Neuronal stem cell (in vitro differentiated cells): Measurements from ENCODE around the gene BTN2A1.

Experiments used
- DNase-seq: peaks from one replicate; pipeline ENCODE4 v3.0.0-alpha.2; 2013; ENCODE audit warnings: low spot score
- H2AFZ ChIP-seq: one replicate; pipeline ENCODE4 v1.6.1; 2013; ENCODE audit warnings: mild to moderate bottlenecking, low read length, inconsistent platforms
- H2AK5ac ChIP-seq: 2 replicates; pipeline ENCODE4 v1.6.1; 2013; ENCODE audit warnings: low read depth, mild to moderate bottlenecking, inconsistent platforms, low read length, moderate library complexity, mixed read lengths
- H2BK120ac ChIP-seq: 2 replicates; pipeline ENCODE4 v1.6.1; 2013; ENCODE audit warnings: low read depth, mild to moderate bottlenecking, inconsistent platforms, low read length, moderate library complexity, mixed read lengths
- H2BK12ac ChIP-seq: one replicate; pipeline ENCODE4 v1.6.1; 2013; ENCODE audit warnings: low read length, inconsistent platforms
- H2BK15ac ChIP-seq: 2 replicates; pipeline ENCODE4 v1.6.1; 2013; ENCODE audit warnings: mild to moderate bottlenecking, low read length, inconsistent platforms, mixed read lengths
- H2BK5ac ChIP-seq: one replicate; pipeline ENCODE4 v1.6.1; 2013; ENCODE audit warnings: inconsistent platforms, mild to moderate bottlenecking, low read length, moderate library complexity
- H3K14ac ChIP-seq: one replicate; pipeline ENCODE4 v1.6.1; 2013; ENCODE audit warnings: low read length, inconsistent platforms
- H3K18ac ChIP-seq: 2 replicates; pipeline ENCODE4 v1.6.1; 2013; ENCODE audit warnings: low read length, inconsistent platforms
- H3K23ac ChIP-seq: 2 replicates; pipeline ENCODE4 v1.6.1; 2013; ENCODE audit warnings: low read depth, mild to moderate bottlenecking, mixed read lengths, low read length, inconsistent platforms; ENCODE audit not compliant: poor library complexity
- H3K27ac ChIP-seq: replicated peaks from 3 replicates; pipeline ENCODE4 v1.5.1; 2013; ENCODE audit warnings: low read length, inconsistent platforms
- H3K27me3 ChIP-seq, 3 experiments: 2 replicates each; pipeline ENCODE4 v1.6.1; 2013; ENCODE audit warnings: low read length in 3 of 3, mild to moderate bottlenecking in 2 of 3, inconsistent platforms in 1 of 3, low read depth in 1 of 3, mixed read lengths in 1 of 3, moderate library complexity in 1 of 3; ENCODE audit not compliant: control insufficient read depth in 3 of 3, insufficient read depth in 3 of 3
- H3K36me3 ChIP-seq, 2 donors: replicated peaks in 1 of 2; 2 replicates each; pipeline ENCODE4 v1.6.1; 2013; ENCODE audit warnings: low read length in 2 of 2; ENCODE audit not compliant: control insufficient read depth in 2 of 2, insufficient read depth in 2 of 2
- H3K4ac ChIP-seq: 2 replicates; pipeline ENCODE4 v1.6.1; 2013; ENCODE audit warnings: inconsistent platforms, mild to moderate bottlenecking, low read length, moderate library complexity
- H3K4me1 ChIP-seq, 2 donors: 1 replicate in 1 of 2; 2 replicates in 1 of 2; pipeline ENCODE4 v1.6.1; 2013; ENCODE audit warnings: low read length in 2 of 2, low read depth in 1 of 2; ENCODE audit not compliant: control insufficient read depth in 2 of 2, insufficient read depth in 1 of 2
- H3K4me2 ChIP-seq: one replicate; pipeline ENCODE4 v1.6.1; 2013; ENCODE audit warnings: mild to moderate bottlenecking, low read length, inconsistent platforms; ENCODE audit not compliant: insufficient read depth, poor library complexity, severe bottlenecking
- H3K4me3 ChIP-seq, 2 donors: 2 replicates each; pipeline ENCODE4 v1.5.1; 2013; ENCODE audit warnings: low read length in 2 of 2, mild to moderate bottlenecking in 2 of 2, inconsistent platforms in 1 of 2, moderate library complexity in 1 of 2
- H3K79me1 ChIP-seq: one replicate; pipeline ENCODE4 v1.6.1; 2013; ENCODE audit warnings: low read depth, mild to moderate bottlenecking, inconsistent platforms, low read length, moderate library complexity
- H3K9ac ChIP-seq: one replicate; pipeline ENCODE4 v1.6.1; 2013; ENCODE audit warnings: mild to moderate bottlenecking, low read depth, low read length, inconsistent platforms; ENCODE audit not compliant: poor library complexity
- H3K9me3 ChIP-seq, 2 donors: replicated peaks in 1 of 2; 2 replicates each; pipeline versions ENCODE3 to v1.6.1; 2013; ENCODE audit warnings: low read length in 2 of 2, mild to moderate bottlenecking in 2 of 2, inconsistent platforms in 1 of 2, low read depth in 1 of 2, mixed read lengths in 1 of 2, moderate library complexity in 1 of 2; ENCODE audit not compliant: control insufficient read depth in 2 of 2, insufficient read depth in 1 of 2
- H4K8ac ChIP-seq: one replicate; pipeline ENCODE4 v1.6.1; 2013; ENCODE audit warnings: low read depth, mild to moderate bottlenecking, inconsistent platforms, low read length, moderate library complexity
- H4K91ac ChIP-seq: one replicate; pipeline ENCODE4 v1.6.1; 2013; ENCODE audit warnings: low read length, low read depth, mild to moderate bottlenecking, inconsistent platforms; ENCODE audit not compliant: poor library complexity
- WGBS, 2 donors: extraction: QIAGEN DNeasy Blood & Tissue Kit; methylation state at CpG; one replicate each; pipeline ENCODE4 v1.1.7; 2013; ENCODE audit warnings: missing lambda C conversion rate in 2 of 2, mixed read lengths in 1 of 2; ENCODE audit not compliant: insufficient read length in 2 of 2, insufficient replicate concordance in 1 of 2; ENCODE audit errors: extremely low coverage in 2 of 2; 5-methylcytosine and 5-hydroxymethylcytosine counted together

Gene BTN2A1

DNA sequence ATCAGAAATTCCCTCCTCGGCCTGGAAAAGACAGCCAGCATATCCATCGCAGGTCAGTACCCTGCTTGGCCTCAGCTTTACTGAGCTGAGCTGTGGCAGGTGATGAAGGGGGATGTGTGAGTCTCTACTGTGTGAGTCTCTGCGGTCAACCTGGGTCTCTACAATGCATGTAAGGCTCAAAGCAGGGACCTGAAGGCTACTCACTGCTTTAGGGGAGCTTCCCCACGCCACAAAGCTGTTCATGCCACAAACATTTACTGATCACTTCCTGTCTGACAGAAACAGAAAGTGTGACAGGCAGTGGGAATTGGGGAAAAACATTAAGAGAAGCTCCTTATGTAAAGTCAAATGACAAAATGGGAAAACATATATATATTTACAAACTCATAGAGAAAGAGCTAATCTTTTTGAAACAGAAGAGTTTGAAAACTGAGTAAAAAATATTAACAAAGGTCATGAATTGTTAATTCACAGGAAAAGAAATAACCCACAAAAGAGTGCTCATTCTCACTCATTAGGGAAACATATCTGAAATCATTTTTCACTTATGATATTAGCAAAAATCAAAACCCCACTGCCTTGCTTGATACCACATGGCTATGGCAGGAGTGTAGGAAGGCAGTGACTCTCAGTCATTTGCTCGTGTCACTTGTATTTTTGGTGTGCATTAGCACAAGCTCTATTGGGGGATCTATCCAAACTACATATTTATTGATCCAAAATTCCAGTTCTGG lies 11.7 kb upstream of the BTN2A1 start:
- Histone ChIP-seq H3K9ac (no peak overlapping the region), H2AK5ac (no peak overlapping the region), H3K23ac (no peak overlapping the region), H3K14ac (no peak overlapping the region), H3K4me2 (no peak overlapping the region), H3K4me1 (no peaks in the 10 kb centered on the region), H3K27ac (no peak overlapping the region), H3K18ac (no peak overlapping the region), H3K9me3 (no peaks in the 10 kb centered on the region), H2AFZ (no peak overlapping the region), H2BK120ac (no peak overlapping the region), H2BK12ac (no peak overlapping the region), H3K79me1 (no peaks in the 10 kb centered on the region), H3K36me3 (no peaks in the 10 kb centered on the region), H2BK15ac (no peak overlapping the region), H3K4me3 (no peak overlapping the region), H2BK5ac (no peak overlapping the region), H3K27me3 (no peaks in the 10 kb centered on the region), H3K4ac (no peak overlapping the region), H4K8ac (no peak overlapping the region), H4K91ac (no peak overlapping the region)
- no CpG with 5 or more reads among the region's 5 CpGs for WGBS, 2 donors
- no peak for DNase-seq

DNA sequence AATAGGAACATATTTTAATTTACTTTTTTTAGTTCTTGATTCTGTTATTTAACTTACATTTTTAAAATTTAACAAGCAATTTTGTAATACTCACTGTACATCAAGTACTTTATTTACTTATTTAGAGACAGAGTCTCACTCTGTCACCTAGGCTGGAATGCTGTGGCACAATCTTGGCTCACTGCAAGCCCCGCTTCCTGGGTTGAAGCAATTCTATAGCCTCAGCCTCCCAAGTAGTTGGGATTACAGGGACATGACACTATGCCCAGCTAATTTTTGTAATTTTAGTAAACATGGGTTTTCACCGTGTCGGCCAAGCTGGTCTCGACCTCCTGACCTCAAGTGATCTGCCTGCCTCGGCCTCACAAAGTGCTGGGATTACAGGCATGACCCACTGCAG lies 10.5 kb upstream of the BTN2A1 start:
- Histone ChIP-seq H2BK120ac (no peak overlapping the region), H4K8ac (no peak overlapping the region), H3K9me3 (no peaks in the 10 kb centered on the region), H3K79me1 (no peaks in the 10 kb centered on the region), H3K27ac (no peak overlapping the region), H2BK12ac (no peak overlapping the region), H3K4me2 (no peak overlapping the region), H3K23ac (no peak overlapping the region), H3K27me3 (no peaks in the 10 kb centered on the region), H3K18ac (no peak overlapping the region), H4K91ac (no peak overlapping the region), H2AK5ac (no peak overlapping the region), H3K4me1 (no peaks in the 10 kb centered on the region), H3K14ac (no peak overlapping the region), H3K36me3 (no peaks in the 10 kb centered on the region), H3K4ac (no peak overlapping the region), H2BK5ac (no peak overlapping the region), H2AFZ (no peak overlapping the region), H3K9ac (no peak overlapping the region), H2BK15ac (no peak overlapping the region), H3K4me3 (no peak overlapping the region)
- no CpG with 5 or more reads among the region's 5 CpGs for WGBS, 2 donors
- DNase-seq = no peak

DNA sequence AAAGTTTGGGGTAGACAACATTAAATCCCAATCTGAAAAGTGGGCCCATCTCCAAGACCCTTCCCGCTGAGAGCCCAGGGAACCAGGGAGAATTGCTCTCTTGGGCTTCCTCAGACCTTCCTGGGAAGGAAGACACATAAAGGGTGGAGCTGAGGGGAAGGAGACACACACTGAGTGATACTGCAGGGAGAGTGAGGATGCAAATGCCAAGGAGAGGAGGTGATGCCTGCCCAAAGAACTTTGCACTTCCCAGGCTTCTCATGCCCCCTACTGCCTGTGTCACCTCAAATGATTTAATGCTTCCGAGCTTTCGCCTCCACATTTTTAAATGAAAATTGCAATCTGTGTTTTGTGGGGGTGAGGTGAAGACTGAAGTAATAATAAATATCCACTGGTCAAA lies 7.5 kb upstream of the BTN2A1 start:
- no peak overlapping the region for H4K91ac ChIP-seq
- no peak overlapping the region for H2BK5ac ChIP-seq
- H3K9ac ChIP-seq = no peak overlapping the region
- no peak overlapping the region for H3K27ac ChIP-seq
- H3K4me2 ChIP-seq = no peak overlapping the region
- no peak for DNase-seq
- no CpG with 5 or more reads among the region's 3 CpGs for WGBS, 2 donors
- H2AFZ ChIP-seq = no peak overlapping the region
- H2BK12ac ChIP-seq = no peak overlapping the region
- H3K4me3 ChIP-seq = no peak overlapping the region
- no peak overlapping the region for H3K23ac ChIP-seq
- no peak overlapping the region for H3K14ac ChIP-seq
- H3K4ac ChIP-seq = no peak overlapping the region
- no peaks in the 10 kb centered on the region for H3K36me3 ChIP-seq
- H3K18ac ChIP-seq = no peak overlapping the region
- H2BK15ac ChIP-seq = no peak overlapping the region
- H3K9me3 ChIP-seq = no peaks in the 10 kb centered on the region
- H3K79me1 ChIP-seq = peaks cover 2% of the 10 kb centered on the region
- no peaks in the 10 kb centered on the region for H3K27me3 ChIP-seq
- H2AK5ac ChIP-seq = no peak overlapping the region
- no peak overlapping the region for H2BK120ac ChIP-seq
- H4K8ac ChIP-seq = no peak overlapping the region
- no peaks in the 10 kb centered on the region for H3K4me1 ChIP-seq

DNA sequence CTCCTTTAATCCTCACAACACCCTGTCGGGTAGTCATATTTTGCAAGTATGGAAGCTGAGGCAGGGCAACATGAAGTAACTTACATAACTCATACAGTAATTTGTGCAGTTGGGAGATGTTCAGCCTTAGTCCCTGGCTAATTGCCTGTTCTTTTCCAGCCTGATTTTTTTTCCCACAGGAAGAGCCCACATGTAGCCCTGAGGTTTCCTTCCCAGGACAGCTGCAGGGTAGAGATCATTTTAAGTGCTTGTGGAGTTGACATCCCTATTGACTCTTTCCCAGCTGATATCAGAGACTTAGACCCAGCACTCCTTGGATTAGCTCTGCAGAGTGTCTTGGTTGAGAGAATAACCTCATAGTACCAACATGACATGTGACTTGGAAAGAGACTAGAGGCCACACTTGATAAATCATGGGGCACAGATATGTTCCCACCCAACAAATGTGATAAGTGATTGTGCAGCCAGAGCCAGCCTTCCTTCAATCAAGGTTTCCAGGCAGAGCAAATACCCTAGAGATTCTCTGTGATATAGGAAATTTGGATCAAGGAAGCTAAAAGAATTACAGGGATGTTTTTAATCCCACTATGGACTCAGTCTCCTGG lies 5.0 kb upstream of the BTN2A1 start:
- Histone ChIP-seq H2BK120ac (no peak overlapping the region), H3K4me3 (no peak overlapping the region), H3K27me3 (no peaks in the 10 kb centered on the region), H2BK5ac (no peak overlapping the region), H2AK5ac (no peak overlapping the region), H2AFZ (no peak overlapping the region), H3K4ac (no peak overlapping the region), H3K27ac (no peak overlapping the region), H2BK12ac (no peak overlapping the region), H3K9me3 (no peaks in the 10 kb centered on the region), H3K4me2 (no peak overlapping the region), H3K23ac (no peak overlapping the region), H4K8ac (no peak overlapping the region), H3K9ac (no peak overlapping the region), H3K36me3 (no peaks in the 10 kb centered on the region), H3K79me1 (peaks cover 2% of the 10 kb centered on the region), H3K14ac (no peak overlapping the region), H3K18ac (no peak overlapping the region), H2BK15ac (no peak overlapping the region), H4K91ac (no peak overlapping the region), H3K4me1 (peaks cover 0 to 1% of the 10 kb centered on the region in 2 donors)
- WGBS, 2 donors = no CpG with 5 or more reads among the region's 1 CpG
- no peak for DNase-seq
